KG1 (cell line): ENCODE results near the gene ASTN2.

Experiments
- DNase-seq: peaks from one replicate; lab custom pipeline; 2025; lab: John Stamatoyannopoulos, UW

ASTN2 gene

GRCh38 chr9:116558818-116559540 is 855.9 kb downstream of the ASTN2 start:
- DNase-seq: no peak

- DNase-seq: no peak
These were observed 856.8 kb downstream of the ASTN2 start for GRCh38 chr9:116558035-116558434.

GRCh38 chr9:116555556-116556155 is 859.2 kb downstream of the ASTN2 start:
- no peak for DNase-seq

- no peak for DNase-seq
These were observed 859.7 kb downstream of the ASTN2 start for GRCh38 chr9:116555119-116555518.

- no peak for DNase-seq
These were observed 864.0 kb downstream of the ASTN2 start for GRCh38 chr9:116550696-116551436.

GRCh38 chr9:116549786-116550660 is 864.8 kb downstream of the ASTN2 start:
- no peak for DNase-seq

GRCh38 chr9:116549061-116549664 is 865.7 kb downstream of the ASTN2 start:
- no peak for DNase-seq

GRCh38 chr9:116547729-116548426 is 867.0 kb downstream of the ASTN2 start:
- DNase-seq: no peak

GRCh38 chr9:116546711-116547581 is 867.9 kb downstream of the ASTN2 start:
- no peak for DNase-seq

GRCh38 chr9:116544896-116545295 is 870.0 kb downstream of the ASTN2 start:
- no peak for DNase-seq

GRCh38 chr9:116543731-116544400 is 871.0 kb downstream of the ASTN2 start:
- no peak for DNase-seq

- DNase-seq: no peak
These were observed 873.5 kb downstream of the ASTN2 start for GRCh38 chr9:116541402-116541801.

GRCh38 chr9:116539549-116539948 is 875.3 kb downstream of the ASTN2 start:
- DNase-seq: no peak

- no peak for DNase-seq
These were observed 889.2 kb downstream of the ASTN2 start for GRCh38 chr9:116525611-116526010.

- no peak for DNase-seq
These were observed 889.9 kb downstream of the ASTN2 start for GRCh38 chr9:116524778-116525470.

GRCh38 chr9:116520218-116520617 is 894.6 kb downstream of the ASTN2 start:
- no peak for DNase-seq

GRCh38 chr9:116516456-116516855 is 898.4 kb downstream of the ASTN2 start:
- no peak for DNase-seq

- DNase-seq: no peak
These were observed 899.3 kb downstream of the ASTN2 start for GRCh38 chr9:116515541-116515940.

GRCh38 chr9:116506685-116507084 is 908.2 kb downstream of the ASTN2 start:
- DNase-seq: no peak
